ENCODE measurements around the gene FOXO1. TPM values are rescaled to one million over a fixed set of nuclear protein-coding genes. Genes with fewer than 3 reads are reported as not detected.

Gene FOXO1
- total RNA-seq, 1 donor from 2014 or later: 57.5 TPM

- intact Hi-C loops (cut with DNase I): no loop called here
- DNase-seq (ENCODE audit: low spot score) (no peak), ATAC-seq (peak; percentile 36)
Measured at GRCh38 chr13:40564342-40565001, 102.0 kb downstream of the FOXO1 start.

DNA sequence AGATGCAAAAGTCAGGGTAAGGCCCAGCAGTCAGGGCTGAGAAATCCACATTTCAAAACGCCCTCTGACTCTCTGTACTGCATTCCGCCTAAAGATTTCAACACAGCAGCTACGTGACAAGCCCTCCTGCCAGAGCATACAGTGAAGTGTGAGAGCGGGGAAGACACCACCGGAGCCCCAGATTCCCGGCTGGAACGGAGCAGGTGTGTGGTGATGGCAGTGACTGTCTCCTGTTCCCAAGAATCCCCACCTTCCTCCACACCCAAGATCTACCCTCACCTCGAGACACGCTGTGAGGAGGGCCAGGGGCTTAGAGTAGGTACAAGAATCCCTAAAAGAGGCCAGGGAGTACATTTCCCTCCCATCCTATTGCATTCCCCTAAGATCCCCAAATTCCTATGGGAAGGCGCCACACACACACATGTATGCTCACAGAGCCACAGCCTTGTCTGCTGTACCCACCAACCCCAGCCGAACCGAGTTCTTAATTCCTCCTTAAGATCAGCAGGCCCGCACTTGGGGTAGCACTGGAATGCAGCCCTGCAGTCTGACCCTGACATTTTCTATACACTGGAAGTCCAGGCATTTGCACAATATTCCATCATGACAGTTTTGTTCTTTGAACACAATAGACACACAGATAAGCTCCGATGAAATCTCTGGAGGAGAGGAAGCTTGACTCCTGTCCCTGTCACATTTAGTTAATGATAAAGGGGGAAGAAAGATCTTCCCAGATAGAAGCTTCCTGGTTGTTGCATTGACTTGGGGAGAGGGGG is 102.9 kb downstream of the FOXO1 start:
- intact Hi-C loops (cut with DNase I): no loop called here
- ATAC-seq (peak; percentile 27), DNase-seq (ENCODE audit: low spot score) (no peak)

GRCh38 chr13:40562975-40563349 is 103.5 kb downstream of the FOXO1 start:
- DNase-seq (ENCODE audit: low spot score): no peak
- ATAC-seq: peak; percentile 8
- intact Hi-C loops (cut with DNase I): no loop called here

- ATAC-seq (no peak), DNase-seq (ENCODE audit: low spot score) (no peak)
- intact Hi-C loops (cut with DNase I): no loop called here
Measured at GRCh38 chr13:40559915-40560314, 106.5 kb downstream of the FOXO1 start.

GRCh38 chr13:40558656-40559055 is 107.8 kb downstream of the FOXO1 start:
- ATAC-seq (no peak), DNase-seq (ENCODE audit: low spot score) (no peak)
- intact Hi-C loops (cut with DNase I): no loop called here

DNA sequence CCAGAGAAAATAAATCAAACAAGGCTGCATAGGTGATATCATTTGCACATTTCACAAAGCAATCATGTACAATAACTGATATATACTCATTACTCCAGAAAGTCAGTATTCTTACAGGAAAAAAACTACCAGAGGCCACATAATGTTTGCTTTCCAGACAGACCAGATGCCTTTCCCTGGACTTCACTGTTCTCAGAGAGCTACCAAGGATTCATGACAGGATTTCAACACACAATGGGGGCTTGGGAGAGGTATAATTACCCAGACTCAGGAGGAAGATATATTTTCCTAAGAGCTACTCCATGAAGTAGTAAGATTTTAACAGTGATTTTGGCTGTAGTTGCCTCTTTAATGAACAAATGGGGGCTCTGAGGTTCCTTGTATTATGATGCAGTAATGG is 110.0 kb downstream of the FOXO1 start:
- no peak for ATAC-seq
- no peak for DNase-seq (ENCODE audit: low spot score)
- intact Hi-C loops (cut with DNase I): no loop called here

DNA sequence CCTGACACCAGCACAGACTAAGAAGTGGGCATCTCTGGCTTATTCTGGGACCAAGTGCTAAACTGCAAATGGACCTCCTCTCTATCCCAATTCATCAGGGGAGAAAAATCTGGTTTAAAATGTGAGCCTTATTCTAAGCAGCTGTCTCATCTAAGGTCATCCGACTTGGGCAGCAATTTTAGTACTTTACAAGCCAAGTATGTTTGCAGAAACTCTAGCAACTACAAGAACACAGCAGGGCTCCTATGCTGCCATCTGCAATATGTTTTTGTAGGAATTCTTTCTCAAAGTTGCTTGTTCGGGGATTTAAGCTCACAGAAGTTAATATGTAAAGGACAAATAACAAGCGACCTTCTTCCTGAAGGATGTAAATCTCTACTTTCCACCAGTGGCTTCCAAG is 113.1 kb downstream of the FOXO1 start:
- DNase-seq (ENCODE audit: low spot score) (no peak), ATAC-seq (no peak)
- intact Hi-C loops (cut with DNase I): no loop called here

GRCh38 chr13:40552895-40553294 is 113.5 kb downstream of the FOXO1 start:
- ATAC-seq (no peak), DNase-seq (ENCODE audit: low spot score) (no peak)
- intact Hi-C loops (cut with DNase I): no loop called here

- intact Hi-C loops (cut with DNase I): no loop called here
- ATAC-seq: no peak
Measured at GRCh38 chr13:40550130-40550529, 116.3 kb downstream of the FOXO1 start.

GRCh38 chr13:40549500-40550094 is 116.8 kb downstream of the FOXO1 start:
- ATAC-seq (peak; percentile 63), DNase-seq (ENCODE audit: low spot score) (no peak)
- intact Hi-C loops (cut with DNase I): no loop called here

More at GRCh38 chr13:40550130-40550529, 116.3 kb downstream of the FOXO1 start:
- DNase-seq (ENCODE audit: low spot score): no peak

DNA sequence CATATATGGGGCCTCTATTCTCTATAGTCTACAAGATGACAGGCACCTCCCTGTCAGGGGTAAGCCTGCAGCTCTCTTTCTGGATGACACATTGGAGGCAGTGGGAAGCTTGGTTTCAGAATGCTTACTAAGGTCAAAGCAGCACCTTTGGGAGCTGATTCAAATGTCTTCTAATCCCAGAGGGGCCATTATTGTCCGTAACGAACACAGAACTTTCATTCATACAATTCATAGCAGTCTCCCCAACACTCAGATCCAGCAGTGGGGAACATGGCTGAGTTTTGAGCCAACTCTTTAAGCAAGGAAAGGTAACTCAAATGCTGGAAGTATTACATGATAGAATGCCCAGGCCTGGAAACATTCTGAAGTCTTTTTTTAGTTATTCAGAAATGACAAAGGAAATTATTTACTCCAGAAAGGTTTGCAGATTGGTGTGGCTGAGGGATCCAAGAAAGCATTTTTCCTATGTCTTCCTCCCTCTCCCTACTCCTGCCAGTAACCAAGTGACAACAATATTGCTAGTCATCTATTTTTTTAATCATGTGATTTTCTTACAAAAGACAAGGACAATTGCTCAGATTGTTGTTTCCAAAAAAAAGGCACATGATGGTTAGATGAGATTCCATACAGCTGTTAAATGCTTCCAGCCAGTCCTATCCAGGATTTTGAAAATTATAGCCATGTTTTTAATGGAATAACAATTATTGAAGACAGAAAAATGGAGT is 118.7 kb downstream of the FOXO1 start:
- intact Hi-C loops (cut with DNase I): no loop called here
- ATAC-seq (peak; percentile 70), DNase-seq (ENCODE audit: low spot score) (no peak)

DNA sequence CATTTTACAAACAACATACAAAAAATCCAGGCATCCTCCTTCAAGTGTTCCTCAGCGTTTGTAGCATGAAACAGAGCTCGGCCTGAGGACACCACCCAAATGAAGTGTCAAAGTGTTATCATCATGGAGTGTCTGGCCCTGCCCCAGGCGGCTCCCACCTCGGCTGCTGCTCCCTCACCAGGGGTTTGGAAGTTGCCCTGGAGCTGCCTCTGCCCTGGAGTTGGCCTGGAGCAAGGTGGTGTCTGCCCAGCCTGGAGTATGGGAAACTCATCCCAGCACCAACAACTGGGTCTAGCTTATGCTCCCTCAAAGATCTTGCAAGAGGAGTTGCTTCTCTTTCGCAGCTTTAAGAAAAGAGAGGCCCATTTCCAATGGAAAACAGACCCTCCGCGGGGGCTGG is 120.4 kb downstream of the FOXO1 start:
- intact Hi-C loops (cut with DNase I): no loop called here
- ATAC-seq (peak; percentile 33), DNase-seq (ENCODE audit: low spot score) (no peak)

DNA sequence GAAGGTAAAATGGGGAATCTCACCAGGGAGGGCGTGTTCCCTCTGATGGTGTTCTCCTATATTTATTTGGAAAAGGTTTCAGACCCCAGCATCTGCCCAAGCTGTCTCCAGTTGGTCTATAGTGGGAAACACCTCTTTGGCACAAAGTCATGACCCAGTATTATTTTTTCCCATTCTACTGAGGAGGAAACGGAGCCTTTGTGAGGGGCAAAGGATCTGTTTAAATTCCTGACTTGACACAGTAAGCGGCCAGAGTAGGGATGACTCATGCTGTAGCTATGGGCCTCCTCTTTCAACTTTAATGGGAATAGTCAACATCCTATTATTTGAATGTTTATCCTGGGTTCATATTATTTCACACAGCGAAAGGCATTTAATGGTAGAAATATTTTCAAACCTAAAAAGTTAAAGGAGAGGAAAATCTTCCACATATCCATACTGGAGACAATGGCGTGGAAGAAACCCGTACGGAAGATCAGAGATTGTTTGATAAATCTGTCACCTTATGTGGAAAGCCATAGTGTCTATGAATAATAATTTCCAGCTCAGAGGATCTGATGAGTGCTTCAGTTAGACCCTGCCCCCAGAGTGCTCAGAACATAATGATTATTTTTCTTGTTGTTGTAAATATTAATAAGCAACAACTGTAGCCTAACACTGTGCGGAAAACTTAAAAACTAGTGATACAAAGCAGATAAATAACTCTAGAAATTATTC is 126.0 kb downstream of the FOXO1 start:
- no peak for DNase-seq (ENCODE audit: low spot score)
- intact Hi-C loops (cut with DNase I): no loop called here
- peak; percentile 57 for ATAC-seq

GRCh38 chr13:40539576-40540327 is 126.7 kb downstream of the FOXO1 start:
- intact Hi-C loops (cut with DNase I): no loop called here
- DNase-seq (ENCODE audit: low spot score): no peak
- ATAC-seq: no peak

- DNase-seq (ENCODE audit: low spot score) (no peak), ATAC-seq (no peak)
- intact Hi-C loops (cut with DNase I): no loop called here
Measured at GRCh38 chr13:40537146-40537895, 129.1 kb downstream of the FOXO1 start.

GRCh38 chr13:40536443-40537113 is 129.9 kb downstream of the FOXO1 start:
- intact Hi-C loops (cut with DNase I): no loop called here
- DNase-seq (ENCODE audit: low spot score): no peak
- ATAC-seq: no peak

DNA sequence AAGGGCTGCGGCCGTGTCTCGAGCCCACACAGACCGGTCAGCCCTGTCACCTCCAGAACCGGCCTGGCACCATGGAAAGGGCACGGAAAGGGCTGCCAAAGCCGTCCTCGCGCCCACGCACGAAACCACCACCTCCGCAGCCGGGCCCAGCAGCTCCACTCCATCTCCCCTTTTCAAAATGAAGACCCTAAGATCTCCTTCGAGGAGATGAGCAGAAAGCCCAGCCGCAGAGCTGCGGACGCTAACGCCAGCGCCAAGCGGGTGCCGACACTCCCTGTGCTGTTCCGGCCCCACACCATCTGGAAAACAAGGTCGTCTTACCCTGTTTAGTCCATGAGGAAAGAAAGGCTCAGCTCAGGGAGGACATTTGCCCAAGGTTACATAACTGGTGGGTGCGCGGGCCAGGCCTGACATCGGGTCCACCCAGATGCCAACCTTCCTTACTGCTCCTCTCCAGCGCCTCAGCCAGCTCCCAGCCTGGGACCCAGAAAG is 131.1 kb downstream of the FOXO1 start:
- intact Hi-C loops (cut with DNase I): no loop called here
- no peak for DNase-seq (ENCODE audit: low spot score)
- ATAC-seq: peak; percentile 36

Measured in sciatic nerve (tissue), 2 donors.